HCT116 (cell line): ENCODE data around the gene TRMO.
"Not testable (repeated sequence)": the region's sequence is repeated elsewhere in the genome, so short reads cannot be mapped to it uniquely, and the experiment has no call there.

Experiments
- YY1 ChIP-seq: IDR thresholded peaks from 2 replicates; pipeline ENCODE4 v1.6.1; 2011; ENCODE audit warnings: low read length, low read depth, moderate library complexity, mild to moderate bottlenecking; ENCODE audit not compliant: insufficient replicate concordance; ENCODE audit errors: extremely low read depth
- TF ChIP-seq, protein P1 (sequence below), 3 experiments: fragments of 200-600 bp in 1 of 3; sonication (generic) in 1 of 3; IDR thresholded peaks in 2 of 3; conservative IDR thresholded peaks in 1 of 3; 2 replicates each; pipeline ENCODE4 v1.5.1; 2012 to 2017; ENCODE audit warnings: low read depth in 2 of 3, low read length in 2 of 3, antibody characterized with exemption in 1 of 3, borderline replicate concordance in 1 of 3, control low read depth in 1 of 3, mild to moderate bottlenecking in 1 of 3, mixed read lengths in 1 of 3, mixed run types in 1 of 3, moderate library complexity in 1 of 3; ENCODE audit not compliant: insufficient read depth in 1 of 3

GRCh38 chr9:97945470-97945869, 23.2 kb upstream of the TRMO start:
- TF ChIP-seq, protein P1, sequence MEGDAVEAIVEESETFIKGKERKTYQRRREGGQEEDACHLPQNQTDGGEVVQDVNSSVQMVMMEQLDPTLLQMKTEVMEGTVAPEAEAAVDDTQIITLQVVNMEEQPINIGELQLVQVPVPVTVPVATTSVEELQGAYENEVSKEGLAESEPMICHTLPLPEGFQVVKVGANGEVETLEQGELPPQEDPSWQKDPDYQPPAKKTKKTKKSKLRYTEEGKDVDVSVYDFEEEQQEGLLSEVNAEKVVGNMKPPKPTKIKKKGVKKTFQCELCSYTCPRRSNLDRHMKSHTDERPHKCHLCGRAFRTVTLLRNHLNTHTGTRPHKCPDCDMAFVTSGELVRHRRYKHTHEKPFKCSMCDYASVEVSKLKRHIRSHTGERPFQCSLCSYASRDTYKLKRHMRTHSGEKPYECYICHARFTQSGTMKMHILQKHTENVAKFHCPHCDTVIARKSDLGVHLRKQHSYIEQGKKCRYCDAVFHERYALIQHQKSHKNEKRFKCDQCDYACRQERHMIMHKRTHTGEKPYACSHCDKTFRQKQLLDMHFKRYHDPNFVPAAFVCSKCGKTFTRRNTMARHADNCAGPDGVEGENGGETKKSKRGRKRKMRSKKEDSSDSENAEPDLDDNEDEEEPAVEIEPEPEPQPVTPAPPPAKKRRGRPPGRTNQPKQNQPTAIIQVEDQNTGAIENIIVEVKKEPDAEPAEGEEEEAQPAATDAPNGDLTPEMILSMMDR (IDR thresholded peaks at IDR 0.05 in 2 of 3, conservative IDR thresholded peaks at IDR 0.05 in 1 of 3; ENCODE audit: borderline replicate concordance in 1 of 3, insufficient read depth in 1 of 3, low read depth in 2 of 3, low read length in 2 of 3): not testable (repeated sequence)
- TF ChIP-seq YY1: not testable (repeated sequence)
